ENCODE measurements around the gene E2F6.

DNA sequence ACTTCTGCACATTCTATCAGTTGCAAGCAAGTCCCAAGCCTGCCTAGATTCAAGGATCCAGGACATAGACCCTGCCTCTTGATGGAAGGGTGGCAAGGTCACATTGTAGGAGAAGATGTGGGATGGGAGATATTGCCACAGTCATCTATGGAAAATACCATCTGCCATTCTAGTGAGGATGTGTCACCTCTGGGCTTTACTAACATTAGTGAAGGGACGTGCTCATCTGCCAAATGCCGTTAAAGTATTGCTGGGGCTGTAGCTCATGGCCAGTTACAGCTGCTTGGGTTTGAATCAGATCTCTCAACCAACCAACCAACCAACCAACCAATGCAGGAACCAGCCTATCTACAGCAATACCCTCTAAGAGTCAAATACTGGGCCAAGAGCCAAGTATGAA, 49.0 kb downstream of the E2F6 start:
- no peak for TF ChIP-seq EZH2 (IDR thresholded peaks at IDR 0.05; ENCODE audit: borderline replicate concordance, low read depth, low read length, severe bottlenecking)
- TF ChIP-seq, protein P1, sequence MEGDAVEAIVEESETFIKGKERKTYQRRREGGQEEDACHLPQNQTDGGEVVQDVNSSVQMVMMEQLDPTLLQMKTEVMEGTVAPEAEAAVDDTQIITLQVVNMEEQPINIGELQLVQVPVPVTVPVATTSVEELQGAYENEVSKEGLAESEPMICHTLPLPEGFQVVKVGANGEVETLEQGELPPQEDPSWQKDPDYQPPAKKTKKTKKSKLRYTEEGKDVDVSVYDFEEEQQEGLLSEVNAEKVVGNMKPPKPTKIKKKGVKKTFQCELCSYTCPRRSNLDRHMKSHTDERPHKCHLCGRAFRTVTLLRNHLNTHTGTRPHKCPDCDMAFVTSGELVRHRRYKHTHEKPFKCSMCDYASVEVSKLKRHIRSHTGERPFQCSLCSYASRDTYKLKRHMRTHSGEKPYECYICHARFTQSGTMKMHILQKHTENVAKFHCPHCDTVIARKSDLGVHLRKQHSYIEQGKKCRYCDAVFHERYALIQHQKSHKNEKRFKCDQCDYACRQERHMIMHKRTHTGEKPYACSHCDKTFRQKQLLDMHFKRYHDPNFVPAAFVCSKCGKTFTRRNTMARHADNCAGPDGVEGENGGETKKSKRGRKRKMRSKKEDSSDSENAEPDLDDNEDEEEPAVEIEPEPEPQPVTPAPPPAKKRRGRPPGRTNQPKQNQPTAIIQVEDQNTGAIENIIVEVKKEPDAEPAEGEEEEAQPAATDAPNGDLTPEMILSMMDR (IDR thresholded peaks at IDR 0.05; ENCODE audit: borderline replicate concordance, extremely low read depth, low read length, poor library complexity, severe bottlenecking): no peak

Measured in DND-41 (cell line).